ENCODE results near the gene KYNU. TPM values are rescaled to one million over a fixed set of nuclear protein-coding genes. Genes with fewer than 3 reads are reported as not detected.

KYNU gene
- total RNA-seq, 1 donor from 2014 or later, result not detected

- Mint-ChIP-seq H3K27me3 (ENCODE audit: unreplicated experiment) (no peaks in the 10 kb centered on the region), H3K36me3 (ENCODE audit: unreplicated experiment) (peaks cover 2% of the 10 kb centered on the region), H3K4me1 (ENCODE audit: low read depth, unreplicated experiment) (no peaks in the 10 kb centered on the region), H3K27ac (ENCODE audit: unreplicated experiment) (no peak overlapping the region), H3K9me3 (ENCODE audit: unreplicated experiment) (no peaks in the 10 kb centered on the region), H3K4me3 (ENCODE audit: unreplicated experiment) (no peak overlapping the region)
- TF ChIP-seq, protein P1, sequence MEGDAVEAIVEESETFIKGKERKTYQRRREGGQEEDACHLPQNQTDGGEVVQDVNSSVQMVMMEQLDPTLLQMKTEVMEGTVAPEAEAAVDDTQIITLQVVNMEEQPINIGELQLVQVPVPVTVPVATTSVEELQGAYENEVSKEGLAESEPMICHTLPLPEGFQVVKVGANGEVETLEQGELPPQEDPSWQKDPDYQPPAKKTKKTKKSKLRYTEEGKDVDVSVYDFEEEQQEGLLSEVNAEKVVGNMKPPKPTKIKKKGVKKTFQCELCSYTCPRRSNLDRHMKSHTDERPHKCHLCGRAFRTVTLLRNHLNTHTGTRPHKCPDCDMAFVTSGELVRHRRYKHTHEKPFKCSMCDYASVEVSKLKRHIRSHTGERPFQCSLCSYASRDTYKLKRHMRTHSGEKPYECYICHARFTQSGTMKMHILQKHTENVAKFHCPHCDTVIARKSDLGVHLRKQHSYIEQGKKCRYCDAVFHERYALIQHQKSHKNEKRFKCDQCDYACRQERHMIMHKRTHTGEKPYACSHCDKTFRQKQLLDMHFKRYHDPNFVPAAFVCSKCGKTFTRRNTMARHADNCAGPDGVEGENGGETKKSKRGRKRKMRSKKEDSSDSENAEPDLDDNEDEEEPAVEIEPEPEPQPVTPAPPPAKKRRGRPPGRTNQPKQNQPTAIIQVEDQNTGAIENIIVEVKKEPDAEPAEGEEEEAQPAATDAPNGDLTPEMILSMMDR (IDR thresholded peaks at IDR 0.05; ENCODE audit: partially characterized antibody, unreplicated experiment), result no peak
- no peak for DNase-seq
These were observed 204.2 kb downstream of the KYNU start for GRCh38 chr2:143081616-143082015.

DNA sequence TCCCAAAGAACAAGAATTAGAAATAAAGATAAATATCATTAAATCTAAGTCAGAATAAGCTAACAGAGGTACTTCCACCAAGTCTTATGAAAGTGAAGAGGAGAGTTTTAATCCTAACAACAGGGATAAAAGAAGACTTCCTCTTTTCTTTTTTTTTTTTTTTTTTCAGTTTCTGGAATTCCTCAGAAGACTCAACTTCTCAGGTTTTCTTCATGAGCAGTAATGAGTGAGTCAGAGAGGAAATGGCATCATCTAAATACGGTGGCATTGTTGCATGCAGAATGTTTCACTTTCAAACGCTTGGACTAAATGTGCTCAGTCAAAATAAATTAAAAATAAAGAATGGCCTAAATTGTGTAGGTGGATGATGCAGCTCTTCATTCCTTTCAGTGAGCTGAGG is 206.2 kb downstream of the KYNU start:
- TF ChIP-seq, protein P1 (IDR thresholded peaks at IDR 0.05; ENCODE audit: partially characterized antibody, unreplicated experiment), result no peak

DNA sequence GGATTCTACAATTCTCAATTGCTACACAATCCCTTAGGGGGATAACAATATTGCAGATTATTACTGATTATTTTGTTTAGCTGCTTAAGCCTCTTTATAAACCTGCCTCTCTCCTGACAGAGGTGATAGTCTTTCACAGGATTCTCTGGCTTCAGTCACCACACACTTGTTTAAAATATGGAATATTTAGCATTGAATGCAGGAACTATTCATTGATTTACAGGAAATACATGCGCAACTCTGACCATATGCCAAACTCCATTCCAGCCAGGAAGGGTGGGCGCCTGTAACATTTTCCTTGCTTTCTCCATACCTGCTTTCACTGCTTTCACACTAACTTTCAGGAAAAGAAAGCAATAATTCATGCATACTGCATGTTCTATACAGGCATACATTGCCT is 207.0 kb downstream of the KYNU start:
- no peak for DNase-seq
- Mint-ChIP-seq H3K27me3 (ENCODE audit: unreplicated experiment) (no peaks in the 10 kb centered on the region), H3K27ac (ENCODE audit: unreplicated experiment) (no peak overlapping the region), H3K4me1 (ENCODE audit: low read depth, unreplicated experiment) (no peaks in the 10 kb centered on the region), H3K4me3 (ENCODE audit: unreplicated experiment) (no peak overlapping the region), H3K36me3 (ENCODE audit: unreplicated experiment) (no peaks in the 10 kb centered on the region), H3K9me3 (ENCODE audit: unreplicated experiment) (no peaks in the 10 kb centered on the region)
- TF ChIP-seq, protein P1 (IDR thresholded peaks at IDR 0.05; ENCODE audit: partially characterized antibody, unreplicated experiment), result no peak

More for the DNA sequence above, 206.2 kb downstream of the KYNU start:
- Mint-ChIP-seq H3K4me3 (ENCODE audit: unreplicated experiment) (no peak overlapping the region), H3K4me1 (ENCODE audit: low read depth, unreplicated experiment) (no peaks in the 10 kb centered on the region), H3K36me3 (ENCODE audit: unreplicated experiment) (no peaks in the 10 kb centered on the region), H3K27me3 (ENCODE audit: unreplicated experiment) (no peaks in the 10 kb centered on the region), H3K9me3 (ENCODE audit: unreplicated experiment) (no peaks in the 10 kb centered on the region), H3K27ac (ENCODE audit: unreplicated experiment) (no peak overlapping the region)
- DNase-seq, result no peak

GRCh38 chr2:143085125-143085784 is 207.8 kb downstream of the KYNU start:
- no peak overlapping the region for H3K4me3 Mint-ChIP-seq (ENCODE audit: unreplicated experiment)
- no peaks in the 10 kb centered on the region for H3K27me3 Mint-ChIP-seq (ENCODE audit: unreplicated experiment)
- no peak overlapping the region for H3K27ac Mint-ChIP-seq (ENCODE audit: unreplicated experiment)
- no peak for DNase-seq
- no peaks in the 10 kb centered on the region for H3K4me1 Mint-ChIP-seq (ENCODE audit: low read depth, unreplicated experiment)
- H3K9me3 Mint-ChIP-seq (ENCODE audit: unreplicated experiment), result no peaks in the 10 kb centered on the region
- H3K36me3 Mint-ChIP-seq (ENCODE audit: unreplicated experiment), result no peaks in the 10 kb centered on the region
- TF ChIP-seq, protein P1 (IDR thresholded peaks at IDR 0.05; ENCODE audit: partially characterized antibody, unreplicated experiment), result no peak

DNA sequence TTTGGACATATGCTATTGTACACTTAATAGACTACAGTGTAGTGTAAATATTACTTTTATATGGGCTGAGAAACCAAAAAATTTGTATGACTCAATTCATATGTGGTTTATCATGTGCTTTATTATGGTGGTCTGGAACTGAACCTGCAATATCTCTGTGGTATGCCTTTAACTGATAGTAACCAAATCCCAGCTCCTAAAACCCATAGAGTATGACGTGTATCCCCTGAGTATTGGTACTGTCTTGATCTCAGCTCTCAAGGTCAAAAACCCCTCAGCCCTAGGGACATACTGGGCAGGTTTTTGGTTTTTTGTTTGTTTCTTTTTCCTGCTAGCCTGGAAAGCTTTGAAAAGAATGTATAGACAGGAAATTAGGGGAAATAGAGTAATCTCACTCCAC is 209.6 kb downstream of the KYNU start:
- no peaks in the 10 kb centered on the region for H3K9me3 Mint-ChIP-seq (ENCODE audit: unreplicated experiment)
- no peaks in the 10 kb centered on the region for H3K36me3 Mint-ChIP-seq (ENCODE audit: unreplicated experiment)
- H3K4me1 Mint-ChIP-seq (ENCODE audit: low read depth, unreplicated experiment), result no peaks in the 10 kb centered on the region
- H3K27me3 Mint-ChIP-seq (ENCODE audit: unreplicated experiment), result no peaks in the 10 kb centered on the region
- DNase-seq, result no peak
- TF ChIP-seq, protein P1 (IDR thresholded peaks at IDR 0.05; ENCODE audit: partially characterized antibody, unreplicated experiment), result no peak
- H3K27ac Mint-ChIP-seq (ENCODE audit: unreplicated experiment), result no peak overlapping the region
- H3K4me3 Mint-ChIP-seq (ENCODE audit: unreplicated experiment), result no peak overlapping the region

Measured in glutamatergic neuron (in vitro differentiated cells).